GM08714 (cell line): Measurements from ENCODE around the gene LAMTOR2.
A peak's percentile ranks its signal among the peaks of the same experiment; 100 is the strongest.

Experiments used
- H3K4me3 ChIP-seq: fragments of 200-500 bp; sonication (Bioruptor generic); 2 replicates; pipeline ENCODE4 v1.5.1; 2014; ENCODE audit warnings: mild to moderate bottlenecking, low read length, inconsistent platforms
- ZNF274 ChIP-seq: IDR thresholded peaks from 2 replicates; pipeline ENCODE4 v1.6.1; 2012; ENCODE audit warnings: mild to moderate bottlenecking, low read depth, low read length

The LAMTOR2 gene

DNA sequence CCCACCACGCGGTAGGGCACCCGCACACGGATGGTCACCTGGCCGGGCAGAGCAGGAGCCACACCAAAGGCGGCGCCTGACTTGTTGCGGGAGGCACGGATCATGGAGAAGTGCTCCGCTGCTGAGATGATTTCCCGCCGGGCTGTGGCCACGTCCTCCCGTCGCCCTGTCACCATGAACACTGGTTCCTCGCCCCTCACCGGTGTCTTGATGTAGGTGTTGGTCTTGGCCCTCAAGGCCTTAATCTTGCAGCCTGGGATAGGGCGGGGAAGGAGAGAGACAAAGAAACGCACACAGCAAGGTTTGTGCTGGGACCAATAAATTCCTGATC is 22.8 kb downstream of the LAMTOR2 start:
- H3K4me3 ChIP-seq = no peak overlapping the region
- TF ChIP-seq ZNF274 = no peak

- no peak overlapping the region for H3K4me3 ChIP-seq
- no peak for TF ChIP-seq ZNF274
These were observed 24.1 kb downstream of the LAMTOR2 start for GRCh38 chr1:156078728-156079127.

GRCh38 chr1:156079762-156080161 is 25.2 kb downstream of the LAMTOR2 start:
- TF ChIP-seq ZNF274 = no peak
- no peak overlapping the region for H3K4me3 ChIP-seq

- no peak for TF ChIP-seq ZNF274
- H3K4me3 ChIP-seq = no peak overlapping the region
These were observed 25.8 kb downstream of the LAMTOR2 start for GRCh38 chr1:156080241-156080862.

DNA sequence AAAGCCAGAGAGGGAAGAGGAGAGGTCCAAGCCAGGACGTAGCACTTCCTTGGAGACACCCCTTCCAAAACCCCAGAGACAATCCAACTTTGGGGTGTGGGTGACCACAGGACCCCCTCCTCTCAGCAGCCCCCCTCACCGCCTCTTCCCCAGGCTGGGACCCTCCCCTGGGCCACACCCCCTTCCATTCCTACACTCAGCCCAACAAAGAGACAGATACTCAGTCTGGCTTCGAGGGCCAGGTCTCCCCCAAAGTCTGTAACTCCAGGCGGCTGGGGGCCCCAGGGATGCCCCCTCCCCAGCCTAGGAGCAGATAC is 26.2 kb downstream of the LAMTOR2 start:
- no peak overlapping the region for H3K4me3 ChIP-seq
- TF ChIP-seq ZNF274 = no peak

GRCh38 chr1:156081180-156081916 is 26.8 kb downstream of the LAMTOR2 start:
- TF ChIP-seq ZNF274 = no peak
- H3K4me3 ChIP-seq = peak overlapping the region; percentile 72

DNA sequence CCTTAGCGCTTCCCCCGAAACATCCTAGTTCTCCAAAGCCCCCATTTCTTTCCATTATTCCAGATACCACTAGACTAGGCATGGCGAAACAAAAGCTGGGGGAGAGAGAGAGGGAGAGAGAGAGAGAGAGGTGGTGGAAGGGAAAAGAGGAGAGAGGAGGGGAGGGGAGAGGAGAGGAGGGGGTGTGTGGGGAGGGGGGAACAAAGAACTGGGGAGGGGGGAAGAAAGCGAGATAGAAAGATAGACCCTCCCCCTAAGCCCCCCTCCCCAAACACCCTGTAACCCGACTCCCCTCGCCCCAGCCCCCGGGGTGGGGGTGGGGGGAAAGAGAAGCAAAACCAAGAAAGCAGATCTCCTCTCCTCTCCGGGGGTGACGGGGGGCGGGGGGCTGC is 27.3 kb downstream of the LAMTOR2 start:
- peak overlapping the region; percentile 72 for H3K4me3 ChIP-seq
- TF ChIP-seq ZNF274 = no peak

DNA sequence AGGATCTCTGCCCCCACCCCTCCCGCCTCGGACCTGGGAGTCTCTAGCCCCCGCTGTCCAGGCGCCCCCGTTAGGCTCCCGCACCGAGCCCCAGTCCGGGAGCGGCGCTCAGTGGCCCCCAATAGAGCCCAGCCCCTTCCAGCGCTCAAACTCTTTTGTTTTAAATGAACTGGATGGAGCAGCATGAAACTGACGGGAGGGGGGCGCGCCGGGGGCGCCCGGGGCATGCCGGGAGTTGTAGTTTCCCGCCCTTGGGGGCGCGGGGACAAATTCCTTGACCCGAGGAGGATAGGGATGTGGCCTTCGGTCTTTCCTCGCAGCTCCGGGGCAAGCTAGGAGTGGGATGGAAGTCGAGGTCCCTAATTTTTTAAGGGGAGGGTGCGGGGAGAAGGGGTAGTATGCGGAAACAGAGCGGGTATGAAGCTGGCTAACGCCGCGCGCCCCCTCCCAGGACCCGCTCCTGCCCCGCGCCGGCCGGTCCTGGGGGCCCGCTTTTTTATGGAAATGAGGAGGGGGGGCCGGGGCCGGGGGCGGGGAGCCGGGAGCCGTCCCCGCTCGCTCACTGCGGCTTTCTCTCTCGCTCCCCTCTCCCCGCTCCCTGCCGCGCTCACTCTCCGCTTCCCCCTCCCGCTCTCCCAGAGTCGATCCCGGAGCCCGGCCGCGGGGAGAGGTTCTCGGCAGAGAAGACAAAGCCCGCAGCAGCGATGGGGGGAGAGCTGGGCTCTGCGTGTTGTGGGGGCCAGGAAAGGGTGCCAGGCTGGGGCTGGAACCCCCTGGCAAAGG is 27.9 kb downstream of the LAMTOR2 start, which contains the start of gene MEX3A:
Gene MEX3A, minus strand, starts transcription at position 157 of the 783 bp plus-strand sequence. CDS start 467 bp downstream, outside the sequence.
- peak within 1 kb of the TSS; percentile 72 for H3K4me3 ChIP-seq
- no peak for TF ChIP-seq ZNF274

- no peak for TF ChIP-seq ZNF274
- H3K4me3 ChIP-seq = no peak overlapping the region
These were observed 29.5 kb downstream of the LAMTOR2 start for GRCh38 chr1:156083800-156084790.

GRCh38 chr1:156086256-156086662 is 31.7 kb downstream of the LAMTOR2 start:
- no peak for TF ChIP-seq ZNF274
- no peak overlapping the region for H3K4me3 ChIP-seq

DNA sequence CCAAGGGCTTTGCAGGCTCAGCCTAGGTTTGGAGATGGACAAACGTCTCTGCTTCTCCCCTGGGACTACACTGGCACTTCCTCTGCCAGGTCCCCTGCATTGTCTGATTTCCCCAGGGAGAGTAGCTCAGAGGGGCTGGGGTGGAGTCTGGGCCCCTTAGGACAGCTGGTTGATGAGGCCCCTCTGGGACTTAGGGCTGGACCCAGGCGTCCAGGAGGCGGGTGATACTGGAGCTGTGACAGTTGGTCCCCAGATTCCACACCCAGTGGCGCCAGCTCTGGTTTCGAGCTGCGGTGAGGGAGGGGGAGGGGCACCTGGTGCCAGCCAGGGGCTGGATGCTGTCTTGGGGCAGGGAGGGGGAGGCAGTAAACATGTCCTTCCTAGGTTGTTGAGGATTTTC is 35.1 kb downstream of the LAMTOR2 start:
- no peak for TF ChIP-seq ZNF274

GRCh38 chr1:156090138-156090839 is 35.7 kb downstream of the LAMTOR2 start:
- H3K4me3 ChIP-seq = no peak overlapping the region
- TF ChIP-seq ZNF274 = no peak

More for the DNA sequence above, 35.1 kb downstream of the LAMTOR2 start:
- no peak overlapping the region for H3K4me3 ChIP-seq

GRCh38 chr1:156090840-156091188 is 36.2 kb downstream of the LAMTOR2 start:
- H3K4me3 ChIP-seq = no peak overlapping the region
- TF ChIP-seq ZNF274 = no peak
